NCI-H510A treated with DMSO at 0.1 percent for 48 hours (cell line): ENCODE results near the gene SELENOS.

ENCODE experiments used
- DNase-seq: peaks from one replicate; lab custom pipeline; 2025; lab: John Stamatoyannopoulos, UW

Gene SELENOS, protein sequence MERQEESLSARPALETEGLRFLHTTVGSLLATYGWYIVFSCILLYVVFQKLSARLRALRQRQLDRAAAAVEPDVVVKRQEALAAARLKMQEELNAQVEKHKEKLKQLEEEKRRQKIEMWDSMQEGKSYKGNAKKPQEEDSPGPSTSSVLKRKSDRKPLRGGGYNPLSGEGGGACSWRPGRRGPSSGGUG

DNA sequence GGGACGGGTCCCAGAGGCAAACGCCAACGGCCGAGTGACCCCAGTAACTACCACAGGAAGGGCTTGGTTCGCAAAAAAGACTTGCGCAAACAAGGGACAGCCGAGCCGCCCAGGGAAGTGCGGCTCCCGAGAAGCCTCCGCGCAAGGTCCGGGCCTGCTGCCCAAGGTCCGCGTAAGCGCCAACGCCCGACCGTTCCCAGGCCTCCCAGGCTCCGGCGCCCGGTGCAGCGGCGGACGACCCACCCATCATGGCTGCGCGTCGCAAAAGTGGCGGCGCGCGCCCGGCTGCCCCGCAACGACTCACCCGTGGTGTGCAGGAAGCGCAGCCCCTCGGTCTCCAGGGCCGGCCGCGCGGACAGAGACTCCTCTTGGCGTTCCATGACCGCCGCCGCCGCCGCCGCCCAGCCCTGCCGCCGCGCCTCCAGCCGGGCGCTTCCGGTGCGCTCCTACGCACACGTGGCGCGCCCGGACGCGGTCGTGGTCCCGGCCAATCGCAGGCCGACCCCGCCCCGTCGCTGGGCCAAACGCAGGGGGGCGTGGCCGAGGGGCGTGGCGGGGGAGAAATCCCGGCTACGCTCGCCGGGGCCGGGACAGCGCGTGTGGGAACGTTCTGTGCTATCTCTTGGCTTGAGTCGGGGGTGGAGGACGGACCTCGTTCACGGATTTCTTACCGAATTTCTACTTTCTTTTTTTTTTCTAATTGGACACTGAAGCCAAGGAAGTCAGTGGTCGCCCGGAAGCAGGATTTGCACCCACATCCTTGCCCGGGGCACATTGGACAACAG lies at the start of gene SELENOS:
Gene SELENOS (minus strand): TSS at position 448 of the 785 bp plus-strand sequence. CDS start 68 bp downstream, at position 380.
- peak; percentile 58 for DNase-seq

DNA sequence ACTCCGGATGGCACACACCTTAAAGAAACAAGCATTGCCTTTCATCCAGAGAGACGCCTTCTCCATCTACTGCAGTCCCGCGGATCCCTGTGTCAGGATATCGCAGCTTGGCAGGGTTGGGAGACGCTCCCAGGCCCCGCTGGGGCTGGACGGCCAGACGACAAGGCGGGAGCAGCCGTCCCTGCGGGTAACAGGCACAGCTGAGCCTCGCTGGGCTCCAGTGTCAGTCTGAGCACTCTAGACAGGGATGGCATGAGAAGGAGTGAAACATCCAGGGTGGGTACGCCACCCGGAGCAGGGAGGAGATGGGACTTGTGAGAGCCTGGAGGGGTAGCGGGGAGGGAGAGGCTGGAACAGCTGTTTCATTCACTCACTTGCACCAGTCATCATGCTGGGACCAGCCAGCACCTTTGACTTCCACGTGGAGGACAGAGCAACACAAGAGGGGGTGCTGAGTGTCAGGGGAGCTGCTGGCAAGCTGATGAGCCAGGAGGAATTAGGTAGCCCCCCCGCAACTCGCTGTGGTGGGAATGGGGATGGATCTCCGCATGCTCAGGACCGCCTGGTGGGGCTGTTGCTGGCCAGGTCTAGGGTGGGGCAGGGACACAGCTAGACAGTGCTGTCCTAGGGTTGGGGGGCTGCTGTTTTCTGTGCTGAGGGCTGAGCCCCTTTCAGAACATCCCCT lies 49.3 kb upstream of the SELENOS start:
- no peak for DNase-seq

DNA sequence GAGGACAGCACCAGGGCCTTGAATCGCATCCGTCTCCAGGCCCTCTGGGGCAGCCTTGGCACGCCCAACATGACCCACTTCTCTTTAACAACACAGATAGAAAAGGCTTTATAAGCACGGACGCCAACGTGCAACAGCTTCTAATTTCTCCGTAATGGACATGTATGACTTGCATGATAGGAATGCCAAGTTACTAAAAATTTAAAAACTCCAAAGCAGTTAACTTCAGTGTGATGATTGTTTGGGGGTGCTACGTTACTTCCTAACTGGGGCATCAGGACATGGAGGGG lies 48.7 kb upstream of the SELENOS start:
- DNase-seq, result no peak

DNA sequence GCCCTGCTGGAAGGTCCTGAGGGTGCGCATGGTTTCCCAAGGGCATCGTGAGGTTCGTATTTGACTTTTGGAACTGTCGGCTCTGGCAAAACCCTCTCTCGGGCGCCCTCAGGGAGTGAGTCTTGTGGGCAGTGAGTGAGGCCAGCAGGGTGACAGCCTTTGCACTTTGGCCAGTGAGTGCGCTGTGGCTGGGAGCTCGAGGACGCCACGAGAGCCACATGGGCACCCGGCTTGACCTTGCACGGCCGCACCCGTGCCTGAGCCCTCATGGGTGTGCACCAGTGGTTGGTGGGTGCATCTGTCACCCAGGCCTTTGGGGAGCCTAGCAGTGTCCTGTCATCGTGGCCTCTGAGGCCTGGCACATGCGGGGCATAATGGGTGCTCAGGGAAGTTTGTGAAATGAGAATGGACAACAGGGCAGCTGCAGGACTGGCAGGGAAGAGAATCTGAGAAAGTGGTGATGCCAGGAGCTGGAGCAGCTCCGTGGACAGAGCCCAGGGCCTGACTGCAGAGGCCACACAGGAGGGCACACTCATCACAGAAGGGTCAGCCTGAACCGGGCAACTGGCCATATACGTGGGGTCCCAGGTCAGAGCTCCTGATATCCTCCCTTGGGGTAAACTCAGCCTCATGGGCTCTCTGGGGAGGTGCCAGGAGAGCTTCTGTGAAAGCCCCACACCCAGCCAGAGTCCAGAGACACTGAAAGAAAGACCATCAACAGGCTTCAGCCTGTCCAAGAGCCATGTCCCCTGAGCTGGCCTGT lies 48.2 kb upstream of the SELENOS start:
- no peak for DNase-seq

DNA sequence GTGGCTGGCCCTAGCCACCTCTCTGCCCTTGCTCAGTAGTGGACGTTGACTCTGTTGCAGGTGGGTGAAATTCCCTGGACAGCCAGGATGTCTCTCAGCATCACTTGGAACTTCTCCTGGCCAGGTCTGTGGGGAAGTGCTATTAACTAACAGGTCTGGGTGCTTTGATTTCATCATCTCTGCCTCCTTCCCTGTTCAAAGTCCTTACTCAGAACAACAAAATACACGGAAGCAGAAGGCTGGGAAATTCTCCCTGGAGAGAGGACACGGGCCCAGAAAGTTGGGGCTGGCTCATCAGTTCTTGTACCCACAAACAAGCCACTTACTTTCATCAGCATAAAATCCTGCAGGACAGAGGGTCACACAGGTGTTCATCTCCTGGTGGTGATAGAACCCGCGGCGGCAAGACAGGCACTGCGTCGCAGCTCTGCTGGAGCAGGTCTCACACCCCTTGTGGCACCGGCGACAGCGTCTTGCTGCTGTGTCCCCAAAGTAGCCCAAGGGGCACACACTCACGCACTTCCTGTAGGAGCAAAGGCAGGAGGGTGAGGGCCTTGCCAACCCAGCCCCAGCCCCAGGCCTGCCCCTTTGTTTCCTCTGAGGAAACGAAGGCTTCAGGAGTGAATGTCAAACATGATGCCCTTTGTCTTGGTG lies 47.4 kb upstream of the SELENOS start:
- DNase-seq, result no peak

DNA sequence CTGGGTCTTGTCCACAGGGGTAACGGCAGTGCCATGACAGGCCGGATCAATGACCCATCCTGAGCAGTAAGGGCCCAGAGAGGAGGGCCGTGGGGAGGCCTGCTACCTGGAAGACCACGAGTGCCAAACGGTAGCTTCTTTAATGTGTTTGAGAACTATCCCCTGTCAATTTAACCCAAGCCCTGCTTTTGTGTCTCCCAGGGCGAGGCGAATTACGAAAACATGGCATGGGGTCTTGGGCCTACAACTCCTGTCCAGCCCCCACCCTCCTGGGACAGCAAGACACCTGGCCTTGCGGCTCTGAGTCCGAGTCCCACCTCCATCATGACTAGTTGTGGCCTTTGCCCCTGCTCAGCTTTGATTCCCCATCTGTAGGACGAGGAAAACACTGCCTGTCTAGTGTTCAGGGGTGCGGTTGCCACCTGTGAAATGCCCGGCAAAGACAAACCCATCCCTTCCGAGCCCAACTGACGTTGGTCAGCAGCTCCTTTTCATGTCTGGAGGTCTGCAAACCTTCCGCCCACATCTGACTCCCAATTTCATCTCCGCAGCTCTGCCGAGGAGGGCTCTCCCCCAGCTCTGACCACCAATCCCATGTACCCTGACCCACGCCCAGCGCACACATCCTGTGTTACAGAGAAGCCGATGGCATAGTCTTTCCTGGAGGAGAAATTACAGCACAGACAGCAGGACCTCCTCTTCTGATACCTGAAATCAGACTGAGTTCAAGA lies 46.7 kb upstream of the SELENOS start:
- DNase-seq, result no peak

DNA sequence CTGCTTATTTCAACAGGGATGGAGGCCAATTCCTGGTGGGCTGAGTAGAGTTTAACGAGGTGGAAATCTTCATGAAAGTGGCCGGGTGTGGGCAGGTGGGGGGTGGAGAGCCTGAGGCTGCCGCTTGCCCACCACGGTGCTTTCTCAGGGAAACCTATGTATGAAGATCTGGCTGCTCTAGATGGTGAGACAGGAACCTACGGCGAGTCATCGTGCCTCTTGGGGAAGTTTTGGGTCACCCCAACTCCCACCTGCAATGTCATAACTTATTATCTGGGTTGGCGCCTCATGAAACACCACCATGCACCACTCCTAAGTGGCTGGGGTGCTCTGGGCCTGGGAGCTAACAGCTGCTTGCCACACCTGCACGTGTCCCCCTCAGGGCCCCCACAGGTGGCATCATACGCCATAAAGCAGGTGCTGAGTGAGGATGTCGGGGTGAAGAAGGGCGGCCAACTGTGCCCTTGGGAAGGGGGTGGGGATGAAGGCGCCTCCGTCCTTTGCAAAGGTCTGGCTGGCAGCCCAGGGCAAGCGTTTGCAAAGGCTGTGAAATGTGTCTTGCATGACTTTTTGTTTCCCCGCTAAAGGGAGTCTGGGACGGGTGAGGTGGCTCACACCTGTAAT lies 45.7 kb upstream of the SELENOS start:
- no peak for DNase-seq

DNA sequence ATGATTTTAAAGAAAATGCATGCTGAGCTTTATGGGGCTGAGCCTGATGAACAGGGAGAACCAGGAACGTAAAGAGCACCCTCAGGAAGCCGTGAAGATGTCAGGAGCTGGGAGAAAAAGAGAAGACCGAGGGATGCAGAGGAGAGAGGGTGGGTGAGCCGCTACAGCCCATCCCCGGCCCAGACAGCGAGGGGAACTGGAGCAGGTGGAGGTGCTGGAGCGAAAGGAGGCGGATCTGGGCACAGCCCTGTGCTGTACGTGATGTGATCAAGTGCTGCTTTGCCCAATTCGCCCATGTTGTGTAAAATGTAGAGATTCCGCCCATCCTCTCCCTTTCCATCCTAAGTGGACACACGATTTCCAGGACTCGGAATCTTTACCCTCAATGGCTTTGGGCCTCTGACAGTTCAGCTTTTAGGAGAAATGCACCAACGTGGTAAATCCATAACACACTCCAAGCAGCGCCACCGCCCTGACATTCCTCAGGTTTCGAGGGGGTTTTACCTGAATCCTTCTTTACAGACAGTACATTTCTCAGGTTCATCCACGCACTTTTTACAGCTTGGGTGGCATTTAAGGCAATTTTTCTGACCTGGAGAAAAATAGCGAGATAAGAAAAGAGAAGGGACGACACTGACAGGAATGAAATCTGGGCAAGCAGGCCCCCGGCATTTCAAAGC lies 44.9 kb upstream of the SELENOS start:
- no peak for DNase-seq

DNA sequence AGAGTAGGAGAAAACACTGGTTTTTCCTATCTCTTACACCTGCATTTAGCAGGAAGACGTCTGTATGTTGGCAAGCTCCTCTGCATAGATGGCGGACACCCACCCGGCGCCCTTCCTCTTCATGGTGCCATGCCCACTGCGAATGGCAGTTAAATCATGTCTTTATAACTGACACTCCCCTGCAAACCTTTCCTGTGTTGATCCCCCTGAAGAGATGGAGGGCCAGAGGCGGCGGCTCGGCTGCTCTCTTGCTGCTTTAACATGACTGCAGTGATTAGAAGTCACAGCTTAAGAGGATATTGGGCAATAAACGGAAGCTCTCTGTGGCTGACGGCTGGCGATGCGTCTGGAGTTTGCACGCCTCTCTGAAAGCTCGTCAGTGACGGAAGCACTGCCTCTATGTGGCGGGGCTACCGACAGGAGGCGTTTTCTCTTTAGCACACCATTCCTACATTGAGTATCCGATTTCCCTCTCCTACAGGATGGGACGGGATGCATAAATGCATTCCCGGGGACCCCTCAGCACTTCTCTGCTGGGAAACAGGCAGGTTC lies 43.3 kb upstream of the SELENOS start:
- DNase-seq, result no peak

DNA sequence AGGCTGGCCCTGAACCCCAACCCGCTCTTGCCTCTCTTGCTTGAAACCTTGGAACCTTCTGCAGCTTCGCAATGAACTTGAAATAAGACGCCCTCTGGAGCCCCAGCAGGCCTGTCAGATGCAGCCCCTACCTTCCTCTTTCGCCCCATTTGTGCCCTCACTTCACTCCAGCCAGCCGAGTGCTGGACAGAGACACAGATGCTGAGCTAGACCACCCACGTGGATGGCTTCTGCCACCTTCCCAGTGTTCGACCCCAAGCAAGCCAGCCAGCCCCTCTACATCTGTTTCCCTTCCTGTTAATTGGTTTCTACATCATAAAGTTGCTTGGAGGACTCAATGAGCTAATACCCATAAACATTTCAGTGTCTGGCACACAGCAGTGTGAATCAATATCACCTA lies 41.6 kb upstream of the SELENOS start:
- no peak for DNase-seq

DNA sequence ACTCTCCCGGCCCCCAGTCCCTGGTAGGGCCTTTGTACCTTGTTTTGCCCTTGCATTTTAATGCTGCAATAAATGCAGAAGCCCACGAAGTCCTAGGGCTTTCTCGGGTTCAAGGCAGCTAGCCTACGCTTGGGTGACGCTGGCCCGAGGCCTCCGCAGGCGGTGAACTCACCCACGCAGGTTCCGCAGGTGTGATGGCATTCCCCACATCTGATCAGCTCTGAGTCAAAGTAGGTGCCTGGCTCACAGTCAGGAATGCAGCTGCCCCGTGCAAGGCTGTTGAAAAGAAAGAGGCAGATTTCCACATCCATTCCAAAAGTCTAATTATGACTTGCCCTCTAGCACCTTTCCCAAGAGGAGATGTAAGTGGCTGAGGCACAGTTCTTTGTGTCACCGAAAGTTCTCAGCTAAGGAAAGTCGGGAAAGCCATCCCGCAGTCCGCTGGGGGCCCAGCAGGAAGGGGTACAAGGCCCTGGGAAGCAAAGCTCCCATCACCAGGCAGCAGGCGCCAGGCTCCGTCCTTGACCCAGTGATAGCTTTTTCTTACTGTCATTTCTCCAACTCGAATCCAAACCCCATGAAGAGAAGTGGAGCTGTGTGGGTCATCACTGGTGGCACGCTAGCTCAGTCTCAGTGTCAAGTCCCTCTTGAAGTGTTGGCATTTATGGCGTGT lies 41.0 kb upstream of the SELENOS start:
- no peak for DNase-seq

DNA sequence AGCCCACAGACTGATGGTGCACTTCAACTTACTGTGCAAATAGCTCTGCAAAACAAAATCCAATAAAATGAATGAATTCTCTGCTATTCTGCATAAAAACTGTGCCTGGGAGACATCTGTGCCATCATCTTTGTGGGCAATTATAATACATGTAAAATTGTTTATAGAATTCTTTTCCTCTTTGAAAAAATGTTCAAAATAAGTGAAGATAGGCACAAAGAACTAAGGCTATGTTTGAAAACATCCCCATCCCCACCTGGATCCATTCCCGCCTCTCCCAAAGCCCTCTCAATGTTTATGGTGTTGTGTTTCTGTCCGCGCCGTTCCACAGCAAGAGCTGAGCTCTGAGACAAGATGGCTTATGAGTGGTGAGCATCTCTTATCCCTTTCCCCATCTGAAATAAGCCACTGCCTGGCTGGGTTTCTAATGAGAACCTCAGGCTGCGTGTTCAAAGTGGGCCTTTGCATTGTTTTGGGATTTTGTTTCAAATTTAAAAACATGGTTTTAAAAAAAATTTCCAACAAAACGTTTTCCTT lies 40.1 kb upstream of the SELENOS start:
- DNase-seq, result no peak

DNA sequence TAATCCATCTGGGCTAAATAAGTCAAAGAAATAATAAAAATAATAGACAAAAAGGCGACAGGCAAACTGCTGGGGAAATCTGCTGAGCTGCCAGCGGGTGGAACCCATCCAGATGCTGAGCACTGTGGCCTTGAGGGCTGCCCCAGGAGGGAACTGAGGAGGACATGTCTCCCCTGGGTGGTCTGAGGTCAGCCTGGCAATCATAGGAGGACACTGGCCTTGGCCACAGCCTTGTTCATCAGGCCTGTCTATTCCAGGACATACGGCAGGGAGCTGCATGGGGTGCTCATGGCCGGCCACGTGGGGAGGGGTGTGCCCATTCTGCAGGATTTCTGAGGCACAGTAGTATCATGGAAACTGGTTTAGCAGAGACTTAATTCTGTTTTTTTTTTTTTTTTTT lies 39.2 kb upstream of the SELENOS start:
- no peak for DNase-seq

DNA sequence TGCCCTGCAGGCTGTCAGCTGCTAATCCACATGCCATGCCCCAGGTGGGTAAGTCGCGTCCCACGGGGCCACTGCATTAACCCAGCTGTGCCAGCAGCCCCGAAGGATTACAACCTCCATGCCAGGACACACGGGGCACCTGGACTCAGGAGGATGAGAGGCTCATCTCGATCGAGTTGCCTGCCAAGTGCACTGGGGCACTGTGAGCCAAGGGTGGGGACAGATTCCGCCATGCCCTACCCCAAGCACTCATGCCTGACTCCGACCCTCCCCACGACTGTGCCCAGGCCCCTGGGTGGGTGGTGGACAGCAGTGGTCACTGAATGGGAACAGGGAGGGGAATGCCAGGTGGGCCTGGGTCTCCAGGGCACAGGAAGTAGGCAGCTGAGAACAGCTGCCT lies 38.5 kb upstream of the SELENOS start:
- no peak for DNase-seq

DNA sequence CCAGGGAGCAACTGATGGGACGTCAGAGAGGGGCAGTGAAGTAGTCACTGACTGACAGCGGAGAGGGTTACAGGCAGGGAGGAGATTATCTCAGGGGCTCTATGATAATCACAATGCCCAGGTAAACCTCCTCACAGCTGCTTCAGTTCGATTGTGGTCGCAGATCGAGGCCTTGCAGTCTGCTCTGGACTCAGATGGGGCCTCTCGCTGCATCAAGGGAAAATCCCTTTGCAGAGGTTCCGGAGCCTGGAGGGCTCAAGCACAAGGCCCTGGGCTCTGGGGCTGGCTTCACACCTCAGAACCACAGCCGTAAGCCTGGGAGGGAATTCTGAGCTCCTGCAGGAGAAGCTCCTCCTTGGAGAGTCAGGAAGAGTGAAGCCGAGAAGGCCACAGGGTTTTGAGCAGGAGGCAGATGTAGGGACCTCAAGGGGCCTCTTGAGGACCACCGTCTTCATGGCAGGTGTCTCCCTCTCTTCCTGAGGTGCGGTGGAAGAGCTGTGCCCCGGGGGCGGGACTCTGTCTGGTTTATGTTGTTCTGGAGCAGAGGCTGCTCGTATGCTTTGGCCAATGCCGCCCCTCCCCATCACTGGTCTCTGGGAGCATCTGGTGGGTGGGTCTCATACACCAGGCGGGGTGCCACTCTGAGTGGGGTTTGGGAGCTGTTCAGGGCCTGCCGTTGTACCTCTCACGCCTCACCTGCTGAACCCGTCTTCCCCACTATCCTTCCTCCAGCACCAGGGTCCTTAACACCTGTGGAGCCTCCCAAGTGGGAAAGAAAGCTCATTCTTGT lies 37.2 kb upstream of the SELENOS start:
- DNase-seq, result no peak

DNA sequence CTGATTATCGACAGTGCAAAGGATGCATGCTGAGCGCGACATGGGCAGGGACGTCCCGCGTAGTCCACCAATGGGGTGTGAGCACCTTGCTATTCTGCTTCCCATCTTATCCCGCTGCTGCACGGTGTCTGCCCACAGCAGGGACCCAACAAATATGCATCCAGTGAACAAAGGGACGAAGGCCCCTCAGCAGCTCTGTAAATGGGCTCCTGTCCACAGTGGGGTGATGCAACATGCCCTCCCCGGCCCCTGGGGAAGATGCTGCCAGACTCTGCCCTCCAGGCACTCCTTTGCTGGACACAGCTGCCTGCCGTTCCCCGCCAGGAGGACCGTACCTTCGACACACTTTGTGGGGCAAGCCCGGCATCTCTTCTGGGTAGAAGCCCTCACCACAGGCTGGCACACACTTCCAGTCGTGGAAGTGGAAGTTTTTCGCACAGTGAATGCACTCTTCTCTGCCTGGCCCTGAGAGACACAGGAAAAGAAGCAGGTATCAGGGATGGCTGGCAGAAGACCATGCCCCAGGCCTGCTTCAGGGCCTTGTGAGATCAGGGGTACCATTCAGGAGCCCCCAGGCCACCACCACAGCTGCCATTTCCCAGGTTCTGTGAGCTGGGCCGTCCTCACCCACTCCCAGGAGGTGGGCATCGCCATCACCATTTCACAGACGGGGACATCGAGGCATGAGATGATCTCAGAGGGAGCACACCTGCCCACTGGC lies 35.9 kb upstream of the SELENOS start:
- no peak for DNase-seq

DNA sequence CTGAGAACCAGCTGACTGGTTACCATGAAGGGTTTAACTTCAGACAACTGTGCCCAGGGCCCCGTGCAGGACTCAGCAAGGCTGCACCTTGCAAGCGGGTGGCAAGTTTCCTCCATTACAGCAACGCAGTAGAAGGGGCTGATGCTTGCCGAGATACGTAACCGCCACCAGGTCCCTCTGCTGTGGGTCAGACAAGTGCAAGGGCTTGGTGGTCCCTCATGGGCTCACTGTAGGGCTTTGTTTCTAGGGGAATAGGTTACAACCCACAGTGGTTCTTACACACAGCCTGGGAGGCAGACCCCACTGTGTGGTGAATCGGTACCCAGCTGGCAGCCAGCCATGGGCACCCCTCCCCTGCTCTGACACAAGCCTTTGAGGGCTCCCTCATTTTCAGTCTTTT lies 33.2 kb upstream of the SELENOS start:
- no peak for DNase-seq

DNA sequence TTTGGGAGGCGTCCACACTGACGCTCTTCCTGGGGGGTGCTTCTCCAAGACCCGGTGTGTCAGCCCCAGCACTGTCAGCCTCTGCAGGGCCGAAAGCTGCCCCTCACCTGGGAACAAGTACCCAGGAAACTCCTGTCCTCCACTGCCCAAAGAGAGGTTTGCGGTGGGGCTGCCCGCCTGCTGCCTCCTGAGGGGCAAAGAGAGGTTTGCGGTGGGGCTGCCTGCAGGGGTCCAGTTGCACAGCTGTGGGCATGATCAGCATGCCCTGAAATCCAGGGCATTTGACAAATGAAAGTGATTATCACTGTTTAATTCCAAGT lies 32.8 kb upstream of the SELENOS start:
- no peak for DNase-seq
